ENCODE results near the gene IL26. TPM values are rescaled to one million over a fixed set of nuclear protein-coding genes. Genes with fewer than 3 reads are reported as not detected.

Gene IL26
- total and polyA plus RNA-seq, 2 donors (not counting 3 experiments of a cell fraction or from before 2014, with no cell fraction given) = not detected

- H2AFZ ChIP-seq (ENCODE audit: low read depth, low read length) = no peak overlapping the region
- intact Hi-C loops (cut with micrococcal nuclease) (no loop called here), dilution Hi-C loops (cut with MboI; ENCODE audit: extremely low pct_ligation_motif_present, low sequenced_read_pairs) (no loop called here)
- no peaks in the 10 kb centered on the region for H4K20me1 ChIP-seq (replicated peaks; ENCODE audit: control insufficient read depth, extremely low read depth, insufficient read depth, low read length)
- H3K9ac ChIP-seq (replicated peaks; ENCODE audit: extremely low read depth, insufficient read depth, low read length) = no peak overlapping the region
- CTCF ChIA-PET = interaction anchor here (0.6 to 1.4 kb wide), 2 partner anchors 13 to 830 kb away, joined by 3 read pairs; no protein-coding TSS in a partner anchor
- no TSS peak for BruUV-seq (replicated peaks)
- no peak overlapping the region for H3K4me3 ChIP-seq (replicated peaks in 1 of 3; ENCODE audit: insufficient read depth in 1 of 3, low read depth in 1 of 3, low read length in 3 of 3)
- no peaks in the 10 kb centered on the region for H3K9me3 ChIP-seq (replicated peaks; ENCODE audit: control insufficient read depth, insufficient read depth, low read length)
- H3K36me3 ChIP-seq (ENCODE audit: control insufficient read depth in 2 of 2, extremely low read depth in 1 of 2, insufficient read depth in 2 of 2, low read length in 2 of 2) = no peaks in the 10 kb centered on the region
- H3K79me2 ChIP-seq (ENCODE audit: control insufficient read depth, insufficient read depth, low read length) = no peaks in the 10 kb centered on the region
- no peaks in the 10 kb centered on the region for H3K4me1 ChIP-seq (ENCODE audit: control insufficient read depth, extremely low read depth, insufficient read depth, low read length)
- H3K27me3 ChIP-seq (ENCODE audit: control insufficient read depth in 2 of 2, insufficient read depth in 2 of 2, low read length in 2 of 2) = no peaks in the 10 kb centered on the region
- H3K9me1 ChIP-seq (replicated peaks; ENCODE audit: control insufficient read depth, extremely low read depth, insufficient read depth, low read length) = no peaks in the 10 kb centered on the region
- TF ChIP-seq CTCF (IDR thresholded peaks at IDR 0.05; ENCODE audit: extremely low read depth in 1 of 2, insufficient read depth in 1 of 2, low read depth in 1 of 2, low read length in 2 of 2) = no peak
- no peak for TF ChIP-seq JUN (IDR thresholded peaks at IDR 0.05; ENCODE audit: borderline replicate concordance, insufficient read depth, insufficient read length, low read depth)
- no peak for TF ChIP-seq GATA2 (IDR thresholded peaks at IDR 0.05; ENCODE audit: insufficient read depth, insufficient read length, low read depth, low read length)
- TF ChIP-seq MYC (IDR thresholded peaks at IDR 0.05; ENCODE audit: low read depth, low read length) = no peak
- TF ChIP-seq POLR2AphosphoS5 (IDR thresholded peaks at IDR 0.05; ENCODE audit: insufficient read depth, low read depth, low read length) = no peak
- no peak overlapping the region for H3K4me2 ChIP-seq (ENCODE audit: insufficient read depth, low read length)
- DNase-seq (ENCODE audit: low read depth, low spot score) = no peak
- POLR2A ChIA-PET = no interaction called here
- no peak for FAIRE-seq
- H3K27ac ChIP-seq (ENCODE audit: insufficient read depth, low read depth, low read length) = no peak overlapping the region
Measured at GRCh38 chr12:68185598-68185997, 40.0 kb downstream of the IL26 start.
